Right lobe of liver (tissue), 4 donors: ENCODE results near the gene LGR4.

ENCODE experiments used
- POLR2A ChIP-seq: fragments of 450-650 bp; IDR thresholded peaks from one replicate; pipeline ENCODE4 v1.6.1; 2017; ENCODE audit warnings: antibody characterized with exemption, mild to moderate bottlenecking
- TF ChIP-seq, protein P1 (sequence below), 4 donors: fragments of 200-600 bp in 3 of 4; fragments of 450-650 bp in 1 of 4; IDR thresholded peaks; one replicate each; pipeline versions ENCODE4 v1.5.1 to v1.8.0; 2016 to 2022; ENCODE audit warnings: antibody characterized with exemption in 4 of 4, mild to moderate bottlenecking in 2 of 4
- donor health status: DM: no; HTN: no; CAD: no.
- donor health status: DM: no; HTN: no; CAD: no.
- donor health status: DM: no; HTN: yes; CAD: no.

DNA sequence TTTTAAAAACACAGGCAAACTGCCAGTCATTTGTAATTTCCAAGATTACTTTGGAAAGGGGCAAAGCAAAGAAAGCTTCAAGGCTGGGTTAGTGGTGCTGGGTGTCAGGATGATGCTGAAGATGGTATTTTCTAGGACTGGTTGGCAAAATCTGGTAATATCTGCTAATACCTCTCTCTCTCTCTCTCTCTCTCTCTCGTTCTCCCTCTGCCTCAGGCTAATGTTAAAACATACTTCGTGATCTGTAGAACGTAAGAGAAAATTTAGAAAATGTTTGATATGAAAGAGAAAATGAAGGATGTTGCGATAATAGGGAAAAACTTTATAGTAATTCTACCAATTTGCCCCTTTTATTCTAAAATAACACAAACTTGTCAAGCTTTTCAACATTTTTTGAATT, 9.4 kb upstream of the LGR4 start:
- TF ChIP-seq, protein P1, sequence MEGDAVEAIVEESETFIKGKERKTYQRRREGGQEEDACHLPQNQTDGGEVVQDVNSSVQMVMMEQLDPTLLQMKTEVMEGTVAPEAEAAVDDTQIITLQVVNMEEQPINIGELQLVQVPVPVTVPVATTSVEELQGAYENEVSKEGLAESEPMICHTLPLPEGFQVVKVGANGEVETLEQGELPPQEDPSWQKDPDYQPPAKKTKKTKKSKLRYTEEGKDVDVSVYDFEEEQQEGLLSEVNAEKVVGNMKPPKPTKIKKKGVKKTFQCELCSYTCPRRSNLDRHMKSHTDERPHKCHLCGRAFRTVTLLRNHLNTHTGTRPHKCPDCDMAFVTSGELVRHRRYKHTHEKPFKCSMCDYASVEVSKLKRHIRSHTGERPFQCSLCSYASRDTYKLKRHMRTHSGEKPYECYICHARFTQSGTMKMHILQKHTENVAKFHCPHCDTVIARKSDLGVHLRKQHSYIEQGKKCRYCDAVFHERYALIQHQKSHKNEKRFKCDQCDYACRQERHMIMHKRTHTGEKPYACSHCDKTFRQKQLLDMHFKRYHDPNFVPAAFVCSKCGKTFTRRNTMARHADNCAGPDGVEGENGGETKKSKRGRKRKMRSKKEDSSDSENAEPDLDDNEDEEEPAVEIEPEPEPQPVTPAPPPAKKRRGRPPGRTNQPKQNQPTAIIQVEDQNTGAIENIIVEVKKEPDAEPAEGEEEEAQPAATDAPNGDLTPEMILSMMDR (IDR thresholded peaks at IDR 0.05), result no peak
- TF ChIP-seq POLR2A, result no peak
